Measurements from ENCODE around the gene HSFX3. TPM values are rescaled to one million over a fixed set of nuclear protein-coding genes. Genes with fewer than 3 reads are reported as not detected.

Gene HSFX3
- total and polyA plus RNA-seq, 2 of the 8 experiments (the other 6 are each of a cell fraction or from before 2014, with no cell fraction given), result not detected

DNA sequence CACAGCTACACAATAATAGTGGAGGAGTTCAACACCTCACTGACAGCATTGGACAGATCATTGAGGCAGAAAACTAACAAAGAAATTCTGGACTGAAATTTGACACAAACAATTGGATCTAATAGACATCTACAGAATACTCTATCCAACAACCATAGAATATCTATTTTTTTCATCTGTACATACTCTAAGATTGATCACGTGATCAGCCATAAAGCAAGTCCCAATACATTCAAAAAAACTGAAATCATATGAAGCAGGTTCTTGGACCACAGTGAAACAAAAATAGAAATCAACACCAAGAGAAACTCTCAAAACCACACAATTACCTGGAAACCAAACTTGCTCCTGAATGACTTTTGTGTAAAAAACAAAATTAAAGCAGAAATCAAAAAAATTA is 32.4 kb downstream of the HSFX3 start:
- H3K27ac ChIP-seq (ENCODE audit: low read depth, low read length), result no peak overlapping the region
- H2BK120ac ChIP-seq (replicated peaks; ENCODE audit: low read depth, low read length), result no peak overlapping the region
- no peaks in the 10 kb centered on the region for H3K79me2 ChIP-seq (ENCODE audit: control insufficient read depth in 1 of 2, insufficient read depth in 2 of 2, low read length in 2 of 2)
- H4K5ac ChIP-seq (ENCODE audit: insufficient read length, low read depth, low read length), result no peak overlapping the region
- H2BK20ac ChIP-seq (ENCODE audit: low read length), result no peak overlapping the region
- no peaks in the 10 kb centered on the region for H3K27me3 ChIP-seq (replicated peaks in 1 of 4; ENCODE audit: control insufficient read depth in 3 of 4, extremely low read depth in 1 of 4, insufficient read depth in 3 of 4, low read length in 3 of 4)
- H3K56ac ChIP-seq (replicated peaks; ENCODE audit: insufficient read length, low read depth, low read length), result no peak overlapping the region
- H2BK15ac ChIP-seq (ENCODE audit: low read length), result no peak overlapping the region
- no peak overlapping the region for H2BK5ac ChIP-seq (ENCODE audit: low read depth, low read length)
- H3K4me2 ChIP-seq (ENCODE audit: insufficient read depth in 1 of 2, low read depth in 2 of 2, low read length in 2 of 2), result no peak overlapping the region
- H4K91ac ChIP-seq (replicated peaks; ENCODE audit: insufficient read length, low read length), result no peak overlapping the region
- 90% methylated on average over 1 of the region's 1 CpG; no CpG with 5 or more reads in 1 of the 2 experiments for WGBS, 2 experiments (ENCODE audit: extremely low coverage in 1 of 2, insufficient coverage in 1 of 2, insufficient read length in 1 of 2, insufficient replicate concordance in 2 of 2, low coverage in 1 of 2, low lambda C conversion rate in 2 of 2, missing lambda C conversion rate in 1 of 2)
- H4K8ac ChIP-seq (ENCODE audit: extremely low read depth, insufficient read depth, low read length), result no peak overlapping the region
- H2AK5ac ChIP-seq (ENCODE audit: low read depth, low read length), result no peak overlapping the region
- CTCF ChIA-PET (ENCODE audit: partially characterized antibody), result no interaction called here
- H2AFZ ChIP-seq (ENCODE audit: low read length), result no peak overlapping the region
- H4K20me1 ChIP-seq (replicated peaks in 1 of 2; ENCODE audit: control insufficient read depth in 1 of 2, insufficient read depth in 2 of 2, low read length in 2 of 2), result no peaks in the 10 kb centered on the region
- H3K14ac ChIP-seq (ENCODE audit: insufficient read length), result no peak overlapping the region
- H3K9me3 ChIP-seq (ENCODE audit: insufficient read depth in 2 of 2, low read depth in 1 of 2, low read length in 1 of 2), result no peaks in the 10 kb centered on the region
- peaks cover 0 to 3% (median 1%) of the 10 kb centered on the region in 4 experiments; a peak in 3 of 7 replicates for H3K4me1 ChIP-seq (replicated peaks in 1 of 4; ENCODE audit: control insufficient read depth in 3 of 4, insufficient read depth in 4 of 4, low read length in 3 of 4)
- no peak overlapping the region for H3K9ac ChIP-seq (replicated peaks in 1 of 4; ENCODE audit: extremely low read depth in 1 of 4, low read depth in 3 of 4, low read length in 3 of 4)
- H3K36me3 ChIP-seq (ENCODE audit: control insufficient read depth in 2 of 4, insufficient read depth in 4 of 4, low read length in 3 of 4), result no peaks in the 10 kb centered on the region
- no peak overlapping the region for H3K23ac ChIP-seq (ENCODE audit: insufficient read length)
- no peak overlapping the region for H3K4ac ChIP-seq (replicated peaks; ENCODE audit: insufficient read length, low read depth, low read length)
- no peak overlapping the region for H3K4me3 ChIP-seq (ENCODE audit: extremely low read depth in 1 of 4, insufficient read depth in 2 of 4, low read depth in 3 of 4, low read length in 4 of 4)
- no peaks in the 10 kb centered on the region for H3K79me1 ChIP-seq (ENCODE audit: low read depth, low read length)
- FAIRE-seq, result no peak
- DNase-seq (ENCODE audit: low read depth in 1 of 2, low spot score in 2 of 2), result no peak
- no peak overlapping the region for H2BK12ac ChIP-seq (ENCODE audit: low read depth, low read length)
- no peak overlapping the region for H3K18ac ChIP-seq (ENCODE audit: extremely low read depth, low read length)
- POLR2A ChIA-PET (ENCODE audit: partially characterized antibody), result no interaction called here
- H3K23me2 ChIP-seq (ENCODE audit: low read depth, low read length), result no peaks in the 10 kb centered on the region
- no peak for TF ChIP-seq SP4 (IDR thresholded peaks at IDR 0.05; ENCODE audit: low read length)
- no peak for TF ChIP-seq PHF8 (conservative IDR thresholded peaks at IDR 0.05; ENCODE audit: low read depth, low read length)
- no peak for TF ChIP-seq FOSL1 (IDR thresholded peaks at IDR 0.05; ENCODE audit: insufficient read depth, low read depth, low read length)
- TF ChIP-seq CBX5 (IDR thresholded peaks at IDR 0.05; ENCODE audit: low read depth, low read length), result no peak
- no peak for TF ChIP-seq SIX5 (IDR thresholded peaks at IDR 0.05; ENCODE audit: low read depth, low read length)
- no peak for TF ChIP-seq SIN3A (conservative IDR thresholded peaks at IDR 0.05 in 1 of 2, IDR thresholded peaks at IDR 0.05 in 1 of 2; ENCODE audit: low read depth in 1 of 2, low read length in 2 of 2)
- no peak for TF ChIP-seq SUZ12 (IDR thresholded peaks at IDR 0.05; ENCODE audit: low read length)
- TF ChIP-seq, protein P1, sequence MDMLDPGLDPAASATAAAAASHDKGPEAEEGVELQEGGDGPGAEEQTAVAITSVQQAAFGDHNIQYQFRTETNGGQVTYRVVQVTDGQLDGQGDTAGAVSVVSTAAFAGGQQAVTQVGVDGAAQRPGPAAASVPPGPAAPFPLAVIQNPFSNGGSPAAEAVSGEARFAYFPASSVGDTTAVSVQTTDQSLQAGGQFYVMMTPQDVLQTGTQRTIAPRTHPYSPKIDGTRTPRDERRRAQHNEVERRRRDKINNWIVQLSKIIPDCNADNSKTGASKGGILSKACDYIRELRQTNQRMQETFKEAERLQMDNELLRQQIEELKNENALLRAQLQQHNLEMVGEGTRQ (IDR thresholded peaks at IDR 0.05; ENCODE audit: low read length), result no peak
- no peak for TF ChIP-seq SIRT6 (IDR thresholded peaks at IDR 0.05; ENCODE audit: low read length)
- no peak for TF ChIP-seq MAFK (IDR thresholded peaks at IDR 0.05; ENCODE audit: low read depth, low read length)
- no peak for TF ChIP-seq RBBP5 (IDR thresholded peaks at IDR 0.05; ENCODE audit: borderline replicate concordance, low read depth, low read length)
- TF ChIP-seq SAP30 (IDR thresholded peaks at IDR 0.05; ENCODE audit: insufficient read depth, insufficient replicate concordance, low read length), result no peak
